ENCODE results near the gene TMEM167A. TPM values are rescaled to one million over a fixed set of nuclear protein-coding genes. Genes with fewer than 3 reads are reported as not detected.

The TMEM167A gene
- total RNA-seq, 4 donors from 2014 or later, result 21.4 to 34.5 (median 29.9) TPM

DNA sequence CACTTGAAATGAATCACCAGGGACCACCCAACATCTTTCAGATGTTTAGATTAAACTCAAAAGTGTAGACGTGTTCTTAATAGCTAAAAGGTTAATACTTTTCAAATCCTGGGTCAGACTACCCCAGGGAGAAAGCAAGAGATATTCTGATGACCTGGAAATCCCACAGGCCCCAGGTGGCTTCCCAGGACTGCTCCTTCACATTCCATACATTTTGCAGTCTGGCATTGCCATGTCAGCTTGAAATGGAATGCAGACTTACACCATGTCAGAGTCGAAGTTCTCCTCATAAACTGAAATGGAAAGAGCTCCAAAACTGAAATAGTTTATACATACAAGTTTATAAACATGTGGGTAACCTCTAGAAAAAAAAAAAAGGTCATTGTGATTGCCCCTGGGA, 61.5 kb downstream of the TMEM167A start:
- WGBS, result 15% methylated on average over 2 of the region's 2 CpGs
- Histone ChIP-seq H3K27me3 (no peaks in the 10 kb centered on the region), H3K4me1 (no peaks in the 10 kb centered on the region), H3K27ac (replicated peaks in 1 of 4) (no peak overlapping the region), H3K36me3 (no peaks in the 10 kb centered on the region), H3K9me3 (no peaks in the 10 kb centered on the region), H3K4me3 (no peak overlapping the region)
- intact Hi-C loops (cut with DNase I), result no loop called here
- no peak for DNase-seq (ENCODE audit: extremely low spot score)
- no peak for TF ChIP-seq POLR2AphosphoS5 (IDR thresholded peaks at IDR 0.05)
- TF ChIP-seq EP300 (IDR thresholded peaks at IDR 0.05), result no peak
- TF ChIP-seq, protein P1, sequence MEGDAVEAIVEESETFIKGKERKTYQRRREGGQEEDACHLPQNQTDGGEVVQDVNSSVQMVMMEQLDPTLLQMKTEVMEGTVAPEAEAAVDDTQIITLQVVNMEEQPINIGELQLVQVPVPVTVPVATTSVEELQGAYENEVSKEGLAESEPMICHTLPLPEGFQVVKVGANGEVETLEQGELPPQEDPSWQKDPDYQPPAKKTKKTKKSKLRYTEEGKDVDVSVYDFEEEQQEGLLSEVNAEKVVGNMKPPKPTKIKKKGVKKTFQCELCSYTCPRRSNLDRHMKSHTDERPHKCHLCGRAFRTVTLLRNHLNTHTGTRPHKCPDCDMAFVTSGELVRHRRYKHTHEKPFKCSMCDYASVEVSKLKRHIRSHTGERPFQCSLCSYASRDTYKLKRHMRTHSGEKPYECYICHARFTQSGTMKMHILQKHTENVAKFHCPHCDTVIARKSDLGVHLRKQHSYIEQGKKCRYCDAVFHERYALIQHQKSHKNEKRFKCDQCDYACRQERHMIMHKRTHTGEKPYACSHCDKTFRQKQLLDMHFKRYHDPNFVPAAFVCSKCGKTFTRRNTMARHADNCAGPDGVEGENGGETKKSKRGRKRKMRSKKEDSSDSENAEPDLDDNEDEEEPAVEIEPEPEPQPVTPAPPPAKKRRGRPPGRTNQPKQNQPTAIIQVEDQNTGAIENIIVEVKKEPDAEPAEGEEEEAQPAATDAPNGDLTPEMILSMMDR (IDR thresholded peaks at IDR 0.05), result no peak
- no peak for TF ChIP-seq POLR2A (IDR thresholded peaks at IDR 0.05; ENCODE audit: low read depth)

DNA sequence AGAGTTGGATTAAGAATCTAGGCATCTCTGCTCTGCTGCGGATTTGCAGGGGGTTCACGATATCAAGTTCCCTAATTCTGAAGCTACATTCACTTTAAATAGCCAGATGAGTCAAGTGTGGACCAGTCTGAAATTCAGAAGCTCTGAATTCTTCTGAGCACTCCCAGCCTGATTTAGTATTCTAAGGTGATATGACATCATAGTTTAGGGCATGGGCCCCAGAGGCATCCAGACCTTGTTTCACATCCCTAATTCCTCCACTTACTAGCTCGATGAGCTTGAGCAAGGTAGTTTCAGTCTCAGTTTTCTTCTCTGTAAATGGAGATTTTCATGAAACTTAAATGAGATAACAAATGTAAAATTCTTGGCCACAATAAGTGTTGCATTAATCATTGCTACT, 65.2 kb downstream of the TMEM167A start:
- intact Hi-C loops (cut with DNase I), result no loop called here
- no peak overlapping the region for H3K27ac ChIP-seq (replicated peaks in 1 of 4)
- no peak for TF ChIP-seq EP300 (IDR thresholded peaks at IDR 0.05)
- TF ChIP-seq, protein P1 (IDR thresholded peaks at IDR 0.05), result no peak
- no peak for TF ChIP-seq POLR2A (IDR thresholded peaks at IDR 0.05; ENCODE audit: low read depth)
- TF ChIP-seq POLR2AphosphoS5 (IDR thresholded peaks at IDR 0.05), result no peak
- H3K4me1 ChIP-seq, result no peaks in the 10 kb centered on the region
- H3K27me3 ChIP-seq, result no peaks in the 10 kb centered on the region
- 83% methylated on average over 3 of the region's 3 CpGs for WGBS
- DNase-seq (ENCODE audit: extremely low spot score), result no peak
- H3K9me3 ChIP-seq, result no peaks in the 10 kb centered on the region
- H3K36me3 ChIP-seq, result no peaks in the 10 kb centered on the region
- no peak overlapping the region for H3K4me3 ChIP-seq

DNA sequence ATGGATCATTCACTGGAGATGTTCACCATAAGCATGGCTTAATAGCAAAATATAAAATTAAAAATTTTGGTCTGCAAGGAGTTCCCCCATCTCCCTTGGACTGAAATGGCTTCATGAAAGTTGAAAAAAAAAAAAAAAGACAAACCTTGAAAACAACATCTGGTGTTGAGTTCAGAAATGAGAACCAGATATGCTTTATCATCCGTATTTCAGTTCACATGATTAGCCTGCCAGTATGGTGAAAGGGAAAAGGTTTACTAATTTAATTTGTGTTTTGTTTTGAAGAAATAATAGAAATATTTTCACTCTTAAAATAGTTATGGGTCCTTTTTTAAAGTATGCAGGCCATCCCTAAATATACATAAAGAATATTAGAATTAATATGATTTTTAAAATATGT, 67.8 kb downstream of the TMEM167A start:
- TF ChIP-seq POLR2A (IDR thresholded peaks at IDR 0.05; ENCODE audit: low read depth), result no peak
- TF ChIP-seq EP300 (IDR thresholded peaks at IDR 0.05), result no peak
- no peak for TF ChIP-seq POLR2AphosphoS5 (IDR thresholded peaks at IDR 0.05)
- Histone ChIP-seq H3K36me3 (no peaks in the 10 kb centered on the region), H3K9me3 (no peaks in the 10 kb centered on the region), H3K27me3 (no peaks in the 10 kb centered on the region), H3K4me1 (no peaks in the 10 kb centered on the region), H3K27ac (replicated peaks in 1 of 4) (no peak overlapping the region), H3K4me3 (no peak overlapping the region)
- intact Hi-C loops (cut with DNase I), result no loop called here
- DNase-seq (ENCODE audit: extremely low spot score), result no peak
- WGBS, result 80% methylated on average over 1 of the region's 1 CpG

DNA sequence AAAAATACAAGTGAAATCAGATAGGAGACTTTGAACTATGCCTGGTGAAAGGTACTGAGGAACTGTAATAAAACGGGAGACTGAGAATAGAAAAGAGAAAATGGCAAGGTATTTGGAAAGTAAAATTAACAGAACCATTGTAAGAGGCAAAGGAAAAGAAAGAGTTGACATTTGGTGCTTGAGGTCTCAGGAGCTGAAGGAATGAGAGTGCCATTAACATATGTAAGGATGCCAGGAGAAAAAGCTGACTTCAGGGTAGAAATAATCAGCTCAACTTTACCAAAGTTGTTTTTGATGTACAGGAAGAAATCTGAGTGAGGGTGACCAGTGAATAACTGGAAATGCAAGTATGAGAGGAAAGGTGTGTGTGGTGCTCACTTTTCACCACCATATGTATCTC, 69.4 kb downstream of the TMEM167A start:
- 90% methylated on average over 1 of the region's 1 CpG for WGBS
- Histone ChIP-seq H3K9me3 (no peaks in the 10 kb centered on the region), H3K27ac (replicated peaks in 1 of 4) (no peak overlapping the region), H3K36me3 (no peaks in the 10 kb centered on the region), H3K4me3 (no peak overlapping the region), H3K4me1 (no peaks in the 10 kb centered on the region), H3K27me3 (no peaks in the 10 kb centered on the region)
- intact Hi-C loops (cut with DNase I), result no loop called here
- no peak for DNase-seq (ENCODE audit: extremely low spot score)
- TF ChIP-seq POLR2A (IDR thresholded peaks at IDR 0.05; ENCODE audit: low read depth) (no peak), POLR2AphosphoS5 (IDR thresholded peaks at IDR 0.05) (no peak), EP300 (IDR thresholded peaks at IDR 0.05) (no peak)
- TF ChIP-seq, protein P1 (IDR thresholded peaks at IDR 0.05), result no peak

DNA sequence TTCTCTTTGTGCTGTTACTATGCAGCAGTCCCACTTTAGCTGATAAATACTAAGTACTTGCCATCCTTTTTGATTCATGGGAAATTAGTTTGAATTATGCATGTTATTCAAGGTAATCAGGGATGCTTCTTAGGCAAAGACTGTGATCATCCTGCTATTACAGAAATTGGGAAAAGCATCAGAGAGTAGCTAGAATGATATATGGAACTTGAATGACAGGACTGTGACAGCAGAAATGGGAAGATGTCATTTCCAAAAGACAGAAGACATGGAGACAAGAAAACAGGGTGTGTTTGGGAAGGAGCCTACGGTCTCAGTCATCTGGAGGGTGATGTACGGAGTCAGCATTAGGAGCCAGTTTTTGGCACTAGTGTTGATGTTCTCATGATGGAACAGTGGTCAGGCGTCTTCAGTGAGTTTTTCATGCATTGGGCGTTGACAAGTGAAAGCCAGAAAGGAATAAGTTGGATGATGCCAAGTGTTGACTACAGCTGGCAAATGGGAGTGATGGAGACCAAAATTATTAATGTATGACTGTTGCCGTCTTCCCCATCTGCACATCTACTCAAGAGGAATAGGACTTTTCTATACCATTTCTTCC, 70.4 kb downstream of the TMEM167A start:
- Histone ChIP-seq H3K4me3 (no peak overlapping the region), H3K36me3 (no peaks in the 10 kb centered on the region), H3K9me3 (no peaks in the 10 kb centered on the region), H3K4me1 (no peaks in the 10 kb centered on the region), H3K27me3 (no peaks in the 10 kb centered on the region), H3K27ac (replicated peaks in 1 of 4) (no peak overlapping the region)
- no peak for DNase-seq (ENCODE audit: extremely low spot score)
- intact Hi-C loops (cut with DNase I), result no loop called here
- TF ChIP-seq POLR2A (IDR thresholded peaks at IDR 0.05; ENCODE audit: low read depth) (no peak), POLR2AphosphoS5 (IDR thresholded peaks at IDR 0.05) (no peak)
- WGBS, result 94% methylated on average over 5 of the region's 5 CpGs

DNA sequence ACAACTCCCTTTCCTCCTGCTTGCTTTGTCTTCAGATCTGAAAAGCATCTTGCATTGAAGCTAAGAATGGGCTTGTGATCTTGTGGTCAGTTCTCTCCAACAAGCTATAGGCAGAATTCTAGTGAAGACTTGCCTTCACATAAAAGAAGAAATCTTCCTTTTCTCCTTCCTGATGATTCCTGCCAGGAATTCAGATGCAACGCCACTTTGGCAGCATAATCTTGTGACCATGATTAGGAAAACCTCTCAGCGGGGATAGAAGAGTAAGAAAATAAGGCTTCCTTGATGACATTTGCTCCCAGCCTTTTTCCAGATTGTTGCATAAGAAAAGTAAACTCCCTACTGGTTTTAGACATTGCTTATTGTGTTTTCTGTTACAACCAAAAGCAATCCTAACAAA, 73.4 kb downstream of the TMEM167A start:
- Histone ChIP-seq H3K36me3 (no peaks in the 10 kb centered on the region), H3K4me3 (no peak overlapping the region), H3K9me3 (no peaks in the 10 kb centered on the region), H3K27ac (replicated peaks in 1 of 4) (no peak overlapping the region), H3K4me1 (no peaks in the 10 kb centered on the region), H3K27me3 (no peaks in the 10 kb centered on the region)
- no peak for DNase-seq (ENCODE audit: extremely low spot score)
- TF ChIP-seq, protein P1 (IDR thresholded peaks at IDR 0.05), result no peak
- TF ChIP-seq EP300 (IDR thresholded peaks at IDR 0.05) (no peak), POLR2A (IDR thresholded peaks at IDR 0.05; ENCODE audit: low read depth) (no peak), POLR2AphosphoS5 (IDR thresholded peaks at IDR 0.05) (no peak)
- WGBS, result 89% methylated on average over 2 of the region's 2 CpGs
- intact Hi-C loops (cut with DNase I), result no loop called here

All from esophagus muscularis mucosa (tissue), 4 donors.